Endothelial cell of umbilical vein (primary cell): Measurements from ENCODE around the gene TMEM19.
"Not testable (repeated sequence)": the region's sequence is repeated elsewhere in the genome, so short reads cannot be mapped to it uniquely, and the experiment has no call there.

Experiments
- CTCF ChIP-seq, 2 donors: IDR thresholded peaks; 1 replicate in 1 of 2; 2 replicates in 1 of 2; pipeline ENCODE4 v1.5.1; 2011; ENCODE audit warnings: low read length in 2 of 2, mild to moderate bottlenecking in 2 of 2, moderate library complexity in 2 of 2, control low read depth in 1 of 2, inconsistent platforms in 1 of 2, low read depth in 1 of 2; ENCODE audit not compliant: insufficient read depth in 1 of 2; ENCODE audit errors: extremely low read depth in 1 of 2
- EZH2 ChIP-seq: IDR thresholded peaks from 2 replicates; pipeline ENCODE4 v1.6.1; 2012; ENCODE audit warnings: borderline replicate concordance, low read depth, mild to moderate bottlenecking, moderate library complexity, low read length, inconsistent platforms; ENCODE audit not compliant: severe bottlenecking
- GATA2 ChIP-seq: IDR thresholded peaks from 2 replicates; pipeline ENCODE4 v1.7.0; 2011; ENCODE audit warnings: low read depth, mild to moderate bottlenecking, moderate library complexity, mixed read lengths, low read length; ENCODE audit not compliant: insufficient read length, insufficient read depth
- JUN ChIP-seq: IDR thresholded peaks from 2 replicates; pipeline ENCODE4 v1.6.1; 2011; ENCODE audit warnings: borderline replicate concordance, low read depth; ENCODE audit not compliant: insufficient read length, insufficient read depth
- MAX ChIP-seq: IDR thresholded peaks from 2 replicates; pipeline ENCODE4 v1.6.1; 2011; ENCODE audit not compliant: insufficient read depth, insufficient read length
- MYC ChIP-seq: IDR thresholded peaks from one replicate; pipeline ENCODE4 v1.6.1; 2011; ENCODE audit warnings: mild to moderate bottlenecking, low read depth, low read length
- POLR2A ChIP-seq: IDR thresholded peaks from 2 replicates; pipeline ENCODE4 v1.6.1; 2012; ENCODE audit warnings: low read depth, mild to moderate bottlenecking, control low read depth, low read length
- POLR2AphosphoS5 ChIP-seq: IDR thresholded peaks from 2 replicates; pipeline ENCODE4 v1.6.1; 2012; ENCODE audit warnings: low read depth, mild to moderate bottlenecking, control low read depth, low read length, moderate library complexity; ENCODE audit not compliant: insufficient read depth

- not testable (repeated sequence) for TF ChIP-seq POLR2A; EZH2; CTCF (IDR thresholded peaks at IDR 0.05; ENCODE audit: extremely low read depth in 1 of 2, insufficient read depth in 1 of 2, low read depth in 1 of 2, low read length in 2 of 2); POLR2AphosphoS5; MAX; JUN; GATA2; MYC
These were observed 16.3 kb downstream of the TMEM19 start for GRCh38 chr12:71702181-71702580.
